K562 (cell line): Measurements from ENCODE around the gene MYRIP. TPM values are rescaled to one million over a fixed set of nuclear protein-coding genes. Genes with fewer than 3 reads are reported as not detected.

Experiments used
- FOXO4 ChIP-seq: fragments of 450-650 bp; formaldehyde crosslinking; IDR thresholded peaks from 2 replicates; pipeline ENCODE4 v1.4.0; 2020; ENCODE audit warnings: mild to moderate bottlenecking, moderate library complexity
- NCOR1 ChIP-seq: fragments of 450-650 bp; IDR thresholded peaks from 2 replicates; pipeline ENCODE4 v1.6.1; 2016; ENCODE audit warnings: mild to moderate bottlenecking, moderate library complexity
- PHF8 ChIP-seq: fragments of 200-600 bp; sonication (generic); IDR thresholded peaks from 2 replicates; pipeline ENCODE4 v1.6.1; 2012; ENCODE audit warnings: mixed run types, mild to moderate bottlenecking, inconsistent platforms, low read length, moderate library complexity, borderline replicate concordance
- POLR3A ChIP-seq: IDR thresholded peaks from 2 replicates; pipeline ENCODE4 v1.6.1; 2011; ENCODE audit warnings: borderline replicate concordance, mild to moderate bottlenecking, moderate library complexity; ENCODE audit not compliant: insufficient read length, insufficient read depth; ENCODE audit errors: extremely low read depth
- RNF219 ChIP-seq: fragments of 250-450 bp; sonication (Bioruptor Pico); IDR thresholded peaks from 2 replicates; pipeline ENCODE4 v1.5.0; 2022; ENCODE audit warnings: mild to moderate bottlenecking
- STAT5B ChIP-seq: fragments of 250-450 bp; sonication (Bioruptor Pico); IDR thresholded peaks from 2 replicates; pipeline ENCODE4 v1.8.0; 2021; ENCODE audit warnings: mild to moderate bottlenecking, inconsistent platforms
- TAF7 ChIP-seq: fragments of 450-650 bp; IDR thresholded peaks from 2 replicates; pipeline ENCODE4 v1.6.1; 2016; ENCODE audit warnings: missing genetic modification characterization, missing compliant biosample characterization
- TCF3 ChIP-seq: sonication (generic); formaldehyde crosslinking; IDR thresholded peaks from 2 replicates; pipeline ENCODE4 v1.4.0; 2020; ENCODE audit warnings: mild to moderate bottlenecking, missing genetic modification reagents
- ZNF407 ChIP-seq: fragments of 450-650 bp; IDR thresholded peaks from 2 replicates; pipeline ENCODE4 v1.6.1; 2016; ENCODE audit warnings: low read depth
- ZNF561 ChIP-seq: fragments of 450-650 bp; formaldehyde crosslinking; conservative IDR thresholded peaks from 2 replicates; pipeline ENCODE4 v1.4.0; 2020; ENCODE audit warnings: mild to moderate bottlenecking, moderate library complexity
- polyA plus RNA-seq, 8 experiments: library from polyadenylated mRNA; depleted of rRNA in 4 of 8; stranded (reverse) in 5 of 8; unstranded in 3 of 8; fragments of >200 nt; fragmentation: Nextera tagmentation in 2 of 8; fragmentation: Illumina TruSeq in 1 of 8; extraction: Ambion mirVana in 2 of 8; extraction: Trizol in 1 of 8; gene quantifications; 2 replicates each; pipeline versions ENCODE4 v1.2.1 to v1.2.3, GENCODE V29; 2011 to 2014; ENCODE audit warnings: inconsistent platforms in 1 of 8, missing spikeins in 1 of 8
- total RNA-seq, 7 experiments: library from RNA; depleted of rRNA in 6 of 7; stranded (reverse); fragments of >200 nt in 6 of 7; fragmentation: Illumina TruSeq in 2 of 7; extraction: Trizol in 2 of 7; gene quantifications; 2 replicates each; pipeline versions ENCODE4 v1.2.1 to v1.2.3, GENCODE V29; 2011 to 2021; ENCODE audit warnings: low replicate concordance in 1 of 7
- TF ChIP-seq, protein P1 (sequence below): fragments of 450-650 bp; IDR thresholded peaks from 2 replicates; pipeline ENCODE4 v1.6.1; 2017; ENCODE audit warnings: antibody characterized with exemption, mild to moderate bottlenecking

MYRIP gene
- total and polyA plus RNA-seq, 9 of the 15 experiments (the other 6 are each of a cell fraction or from before 2014, with no cell fraction given): 0.03 to 0.12 TPM; not detected in 7

GRCh38 chr3:40309418-40309924, 500.1 kb downstream of the MYRIP start, which contains the start of gene EIF1B (continued):
- TF ChIP-seq FOXO4 (CRISPR knock-in tag) (no peak), ZNF561 (CRISPR knock-in tag) (no peak), STAT5B (CRISPR knock-in tag) (no peak), TCF3 (peak; percentile 27; the same call in 1 of the 2 replicates), NCOR1 (0 out of 2 replicates have a peak, but pooled peaks have one; percentile 35), PHF8 (peak; percentile 90; the same call in 1 of the 2 replicates), POLR3A (no peak), TAF7 (tag) (no peak; the same call in 1 of the 2 replicates), RNF219 (CRISPR knock-in tag) (0 out of 2 replicates have a peak, but pooled peaks have one; percentile 11), ZNF407 (peak; percentile 74)
- TF ChIP-seq, protein P1, sequence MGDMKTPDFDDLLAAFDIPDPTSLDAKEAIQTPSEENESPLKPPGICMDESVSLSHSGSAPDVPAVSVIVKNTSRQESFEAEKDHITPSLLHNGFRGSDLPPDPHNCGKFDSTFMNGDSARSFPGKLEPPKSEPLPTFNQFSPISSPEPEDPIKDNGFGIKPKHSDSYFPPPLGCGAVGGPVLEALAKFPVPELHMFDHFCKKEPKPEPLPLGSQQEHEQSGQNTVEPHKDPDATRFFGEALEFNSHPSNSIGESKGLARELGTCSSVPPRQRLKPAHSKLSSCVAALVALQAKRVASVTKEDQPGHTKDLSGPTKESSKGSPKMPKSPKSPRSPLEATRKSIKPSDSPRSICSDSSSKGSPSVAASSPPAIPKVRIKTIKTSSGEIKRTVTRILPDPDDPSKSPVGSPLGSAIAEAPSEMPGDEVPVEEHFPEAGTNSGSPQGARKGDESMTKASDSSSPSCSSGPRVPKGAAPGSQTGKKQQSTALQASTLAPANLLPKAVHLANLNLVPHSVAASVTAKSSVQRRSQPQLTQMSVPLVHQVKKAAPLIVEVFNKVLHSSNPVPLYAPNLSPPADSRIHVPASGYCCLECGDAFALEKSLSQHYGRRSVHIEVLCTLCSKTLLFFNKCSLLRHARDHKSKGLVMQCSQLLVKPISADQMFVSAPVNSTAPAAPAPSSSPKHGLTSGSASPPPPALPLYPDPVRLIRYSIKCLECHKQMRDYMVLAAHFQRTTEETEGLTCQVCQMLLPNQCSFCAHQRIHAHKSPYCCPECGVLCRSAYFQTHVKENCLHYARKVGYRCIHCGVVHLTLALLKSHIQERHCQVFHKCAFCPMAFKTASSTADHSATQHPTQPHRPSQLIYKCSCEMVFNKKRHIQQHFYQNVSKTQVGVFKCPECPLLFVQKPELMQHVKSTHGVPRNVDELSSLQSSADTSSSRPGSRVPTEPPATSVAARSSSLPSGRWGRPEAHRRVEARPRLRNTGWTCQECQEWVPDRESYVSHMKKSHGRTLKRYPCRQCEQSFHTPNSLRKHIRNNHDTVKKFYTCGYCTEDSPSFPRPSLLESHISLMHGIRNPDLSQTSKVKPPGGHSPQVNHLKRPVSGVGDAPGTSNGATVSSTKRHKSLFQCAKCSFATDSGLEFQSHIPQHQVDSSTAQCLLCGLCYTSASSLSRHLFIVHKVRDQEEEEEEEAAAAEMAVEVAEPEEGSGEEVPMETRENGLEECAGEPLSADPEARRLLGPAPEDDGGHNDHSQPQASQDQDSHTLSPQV: peak; percentile 28; the same call in 1 of the 2 replicates
